Colonic mucosa (tissue), 4 donors: ENCODE measurements around the gene TMEM182. TPM values are rescaled to one million over a fixed set of nuclear protein-coding genes. Genes with fewer than 3 reads are reported as not detected.

Experiments used
- DNase-seq: peaks from one replicate; pipeline ENCODE4 v3.0.0-alpha.2; 2020
- H3K27ac ChIP-seq: fragments of 200-600 bp; one replicate; pipeline ENCODE4 v1.8.0; 2021
- H3K27me3 ChIP-seq: fragments of 200-600 bp; one replicate; pipeline ENCODE4 v1.8.0; 2021
- H3K36me3 ChIP-seq: fragments of 200-600 bp; one replicate; pipeline ENCODE4 v1.8.0; 2021
- H3K4me1 ChIP-seq: fragments of 200-600 bp; one replicate; pipeline ENCODE4 v1.8.0; 2021; ENCODE audit warnings: mild to moderate bottlenecking
- H3K4me3 ChIP-seq: fragments of 200-600 bp; one replicate; pipeline ENCODE4 v1.8.0; 2021
- H3K9ac ChIP-seq, 2 donors: one replicate each; pipeline ENCODE4 v1.7.0; 2013; ENCODE audit warnings: control low read depth in 2 of 2, low read depth in 2 of 2, low read length in 2 of 2
- H3K9me3 ChIP-seq: fragments of 200-600 bp; one replicate; pipeline ENCODE4 v1.8.0; 2021
- intact Hi-C: fragments of 100-400 bp; cut with DNase I; formaldehyde crosslinking; loops from one replicate; pipeline ENCODE4 v1.14.1; 2022
- total RNA-seq, 2 donors: library from RNA; stranded (reverse); fragmentation: NEBNext Ultra II Directional in 1 of 2; extraction: Animal tissue kit (Norgen Biotek cat#: 25700) in 1 of 2; gene quantifications; one replicate each; pipeline ENCODE4 v1.2.1, GENCODE V29; 2021
- TF ChIP-seq, protein P1 (sequence below): fragments of 200-600 bp; IDR thresholded peaks from one replicate; pipeline ENCODE4 v1.8.0; 2022; ENCODE audit warnings: antibody characterized with exemption, mild to moderate bottlenecking
- donor health status: healthy.
- donor health status: DM: no; HTN: no; CAD: no.
- donor health status: DM: no; HTN: no; CAD: no.

The TMEM182 gene
- total RNA-seq, 2 donors from 2014 or later: 3.4 to 3.8 TPM

DNA sequence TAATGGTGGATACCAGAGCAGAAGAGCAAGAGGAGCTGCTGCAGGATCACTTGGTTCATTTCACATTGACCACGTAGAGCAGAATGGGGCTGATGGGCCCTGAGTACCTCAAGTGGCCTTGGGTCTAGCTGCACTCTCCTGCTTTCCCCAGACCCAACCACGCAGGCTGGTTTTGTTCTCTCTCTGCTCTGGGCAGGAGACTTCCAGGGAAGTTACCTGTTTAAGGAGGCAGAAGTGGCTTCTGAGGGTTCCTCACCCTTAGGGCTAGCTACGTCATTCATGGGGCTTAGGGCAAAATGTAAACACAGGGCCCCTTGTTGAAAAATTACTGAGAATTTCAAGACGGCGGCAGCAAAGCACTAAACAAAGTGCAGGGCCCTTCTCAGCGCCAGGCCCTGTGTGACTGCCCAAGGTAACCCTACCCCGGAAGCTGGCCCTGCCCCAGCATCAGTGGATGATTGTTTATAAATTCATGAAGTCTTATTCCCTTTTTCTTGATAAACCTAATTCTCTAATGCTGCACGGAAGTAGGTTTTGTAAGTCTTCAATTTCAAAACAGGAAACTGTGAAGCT, 75.9 kb downstream of the TMEM182 start:
- Histone ChIP-seq H3K4me3 (no peak overlapping the region), H3K27ac (no peak overlapping the region), H3K9ac (no peak overlapping the region), H3K36me3 (no peaks in the 10 kb centered on the region), H3K4me1 (no peaks in the 10 kb centered on the region), H3K27me3 (no peaks in the 10 kb centered on the region), H3K9me3 (no peaks in the 10 kb centered on the region)
- DNase-seq: no peak
- intact Hi-C loops: no loop called here
- TF ChIP-seq, protein P1, sequence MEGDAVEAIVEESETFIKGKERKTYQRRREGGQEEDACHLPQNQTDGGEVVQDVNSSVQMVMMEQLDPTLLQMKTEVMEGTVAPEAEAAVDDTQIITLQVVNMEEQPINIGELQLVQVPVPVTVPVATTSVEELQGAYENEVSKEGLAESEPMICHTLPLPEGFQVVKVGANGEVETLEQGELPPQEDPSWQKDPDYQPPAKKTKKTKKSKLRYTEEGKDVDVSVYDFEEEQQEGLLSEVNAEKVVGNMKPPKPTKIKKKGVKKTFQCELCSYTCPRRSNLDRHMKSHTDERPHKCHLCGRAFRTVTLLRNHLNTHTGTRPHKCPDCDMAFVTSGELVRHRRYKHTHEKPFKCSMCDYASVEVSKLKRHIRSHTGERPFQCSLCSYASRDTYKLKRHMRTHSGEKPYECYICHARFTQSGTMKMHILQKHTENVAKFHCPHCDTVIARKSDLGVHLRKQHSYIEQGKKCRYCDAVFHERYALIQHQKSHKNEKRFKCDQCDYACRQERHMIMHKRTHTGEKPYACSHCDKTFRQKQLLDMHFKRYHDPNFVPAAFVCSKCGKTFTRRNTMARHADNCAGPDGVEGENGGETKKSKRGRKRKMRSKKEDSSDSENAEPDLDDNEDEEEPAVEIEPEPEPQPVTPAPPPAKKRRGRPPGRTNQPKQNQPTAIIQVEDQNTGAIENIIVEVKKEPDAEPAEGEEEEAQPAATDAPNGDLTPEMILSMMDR: no peak

DNA sequence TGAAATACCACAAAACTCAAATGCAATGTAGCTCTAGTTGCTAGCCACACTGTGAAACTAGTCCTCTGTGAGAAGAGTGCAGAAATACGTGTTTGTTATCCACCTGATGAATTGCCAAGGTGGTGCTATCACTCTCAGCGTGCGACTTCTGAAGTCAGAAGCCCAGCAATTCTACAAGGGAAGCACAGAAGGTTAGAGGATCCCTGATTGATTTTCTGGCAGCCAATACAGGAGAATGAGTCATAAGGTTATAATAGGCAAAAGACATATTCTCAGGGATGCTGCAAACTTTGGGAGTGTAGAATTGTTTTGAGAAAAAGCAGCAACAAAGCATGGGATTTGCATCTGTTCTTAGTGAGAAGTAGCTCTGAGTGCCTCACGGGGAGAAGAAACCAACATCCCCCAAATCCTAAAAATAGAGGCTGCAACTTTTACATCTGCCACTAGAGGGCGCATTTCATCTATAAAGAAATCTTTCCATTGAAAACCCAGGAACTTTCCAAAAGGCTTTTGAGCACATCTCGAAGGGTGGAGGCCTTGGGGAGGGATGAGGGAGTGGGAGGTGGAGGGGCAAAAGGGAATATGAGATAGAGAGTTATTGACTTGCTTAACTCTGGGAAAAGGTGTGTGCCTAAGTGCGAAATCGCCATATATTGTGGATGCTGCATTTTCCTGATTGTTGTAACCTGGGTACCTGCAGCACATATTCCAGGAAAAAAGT, 78.0 kb downstream of the TMEM182 start:
- intact Hi-C loops: no loop called here
- no peaks in the 10 kb centered on the region for H3K9me3 ChIP-seq
- no peak overlapping the region for H3K27ac ChIP-seq
- DNase-seq: peak; percentile 32
- no peaks in the 10 kb centered on the region for H3K4me1 ChIP-seq
- no peaks in the 10 kb centered on the region for H3K36me3 ChIP-seq
- H3K4me3 ChIP-seq: no peak overlapping the region
- TF ChIP-seq, protein P1: peak; percentile 78
- H3K9ac ChIP-seq: no peak overlapping the region
- H3K27me3 ChIP-seq: no peaks in the 10 kb centered on the region

DNA sequence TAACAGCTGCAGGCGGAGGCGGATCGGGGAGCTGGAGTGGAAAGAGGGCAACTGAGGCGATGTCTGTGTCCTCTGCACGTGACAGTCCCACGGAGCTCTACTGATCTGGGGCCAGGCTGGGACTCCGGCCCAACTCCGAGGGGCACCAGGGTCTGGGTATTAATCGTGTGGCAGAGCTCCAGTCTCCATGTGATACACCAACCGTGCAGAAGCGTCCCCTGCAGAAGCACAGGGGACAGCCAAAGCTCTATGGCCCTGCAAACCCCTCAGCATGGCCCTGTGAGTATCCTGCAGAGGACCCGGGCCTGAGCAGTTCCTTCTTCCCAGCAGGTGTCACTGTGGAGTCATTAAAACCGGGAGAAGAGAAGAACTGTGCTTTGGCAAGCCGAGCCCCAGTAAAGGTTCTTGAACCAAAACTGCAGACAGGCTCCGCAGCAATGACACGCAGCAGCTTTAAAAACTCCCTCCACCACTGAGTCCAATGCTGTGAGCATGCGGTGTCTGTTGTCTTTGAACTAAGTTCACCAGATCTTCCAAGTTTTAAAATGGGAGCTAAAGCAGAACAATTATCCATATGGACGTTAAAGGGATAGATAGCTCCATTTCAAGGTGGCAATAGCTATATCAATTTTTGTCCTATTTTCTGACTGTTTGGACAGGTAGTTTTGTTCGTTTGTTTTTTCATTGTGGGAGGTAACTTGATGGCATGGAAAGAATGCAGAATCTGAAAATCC, 79.4 kb downstream of the TMEM182 start:
- H3K4me3 ChIP-seq: no peak overlapping the region
- DNase-seq: peak; percentile 53
- intact Hi-C loops: no loop called here
- H3K36me3 ChIP-seq: no peaks in the 10 kb centered on the region
- H3K27me3 ChIP-seq: no peaks in the 10 kb centered on the region
- H3K27ac ChIP-seq: no peak overlapping the region
- H3K4me1 ChIP-seq: no peaks in the 10 kb centered on the region
- H3K9ac ChIP-seq: no peak overlapping the region
- H3K9me3 ChIP-seq: no peaks in the 10 kb centered on the region
- TF ChIP-seq, protein P1: peak; percentile 31

DNA sequence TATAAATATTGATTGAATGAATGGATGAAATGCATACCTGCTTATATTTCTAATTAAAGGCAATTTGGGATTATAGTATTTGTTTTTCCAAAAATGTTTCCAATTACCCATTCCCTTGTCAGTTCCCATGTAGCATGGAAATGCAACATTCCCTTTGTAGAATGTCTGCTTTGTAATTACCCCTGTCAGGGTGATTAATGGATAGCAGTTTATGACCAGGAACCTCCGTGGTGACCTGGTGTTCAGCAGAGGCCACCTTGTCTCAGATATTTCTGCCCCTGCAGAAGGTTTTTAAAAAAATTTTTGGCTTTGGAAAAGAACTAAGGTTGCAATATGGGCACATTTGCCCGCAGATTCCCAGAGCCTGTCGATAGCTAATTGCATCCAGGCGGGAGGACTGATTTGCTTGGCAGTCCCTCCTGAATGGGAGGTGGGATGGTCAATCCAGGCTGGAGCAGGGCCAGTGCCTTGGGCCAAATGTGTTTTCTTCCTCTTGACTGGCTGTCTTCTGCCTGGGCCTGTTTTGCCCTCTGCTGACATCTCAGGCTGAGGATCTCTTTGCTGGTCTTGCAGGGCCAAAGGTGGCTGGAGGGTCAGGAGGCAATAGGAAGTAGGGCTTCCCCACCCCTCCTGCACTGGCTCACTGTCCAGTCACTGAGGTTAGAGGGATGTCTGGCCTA, 82.1 kb downstream of the TMEM182 start:
- no peaks in the 10 kb centered on the region for H3K27me3 ChIP-seq
- no peaks in the 10 kb centered on the region for H3K4me1 ChIP-seq
- no peak overlapping the region for H3K9ac ChIP-seq
- H3K9me3 ChIP-seq: no peaks in the 10 kb centered on the region
- no peak overlapping the region for H3K27ac ChIP-seq
- no peaks in the 10 kb centered on the region for H3K36me3 ChIP-seq
- DNase-seq: no peak
- no peak overlapping the region for H3K4me3 ChIP-seq
- TF ChIP-seq, protein P1: no peak
- intact Hi-C loops: no loop called here

DNA sequence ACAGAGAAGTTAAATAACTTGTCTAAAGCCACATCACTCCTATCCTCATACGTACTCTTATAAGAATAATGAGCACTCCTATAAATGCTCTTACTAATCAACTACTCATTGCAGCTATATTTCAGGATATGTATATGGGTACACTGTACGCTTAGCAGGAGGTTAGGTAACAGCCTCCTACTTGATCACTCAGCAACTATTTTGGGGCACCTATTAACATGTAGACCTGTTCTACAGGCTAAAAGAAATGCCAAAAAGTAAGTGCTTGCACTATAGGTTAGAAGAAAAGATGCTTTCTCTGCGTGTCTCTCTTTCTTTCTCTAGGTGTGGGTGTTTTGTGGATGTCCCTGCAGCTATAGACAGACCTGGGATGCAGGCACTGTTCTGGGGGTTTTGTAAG, 83.1 kb downstream of the TMEM182 start:
- TF ChIP-seq, protein P1: no peak
- no peaks in the 10 kb centered on the region for H3K36me3 ChIP-seq
- H3K27ac ChIP-seq: no peak overlapping the region
- no peak overlapping the region for H3K9ac ChIP-seq
- H3K4me1 ChIP-seq: no peaks in the 10 kb centered on the region
- H3K27me3 ChIP-seq: no peaks in the 10 kb centered on the region
- no peak overlapping the region for H3K4me3 ChIP-seq
- no peaks in the 10 kb centered on the region for H3K9me3 ChIP-seq
- intact Hi-C loops: no loop called here
- no peak for DNase-seq
